GM12878 (cell line): ENCODE measurements around the gene ACVR1. TPM values are rescaled to one million over a fixed set of nuclear protein-coding genes. Genes with fewer than 3 reads are reported as not detected.

Source experiments
- ATAC-seq: fragments of 200-7000 bp; cut with Tn5 transposase; 3 replicates; pipeline ENCODE4 v1.9.1; 2020; ENCODE audit warnings: mild to moderate bottlenecking, moderate library complexity
- BruUV-seq: library from RNA; stranded (reverse); fragments of 400-500 nt; replicated peaks from 2 replicates; lab custom pipeline; 2021; lab: Mats Ljungman, UMichigan
- CTCF ChIA-PET: fragments of 300-600 bp; sonication (Branson Sonifier 250); formaldehyde crosslinking; extraction: SDS; loops from one replicate; lab custom pipeline; 2021; ENCODE audit warnings: inconsistent platforms; lab: Yijun Ruan, JAX
- POLR2A ChIA-PET: fragments of 350-600 bp; formaldehyde crosslinking; extraction: SDS; loops from one replicate; lab custom pipeline; 2021; ENCODE audit warnings: inconsistent platforms; lab: Charles Lee
- RAD21 ChIA-PET: fragments of 300-600 bp; sonication (Branson Sonifier 250); formaldehyde crosslinking; loops from one replicate; lab custom pipeline; 2023; ENCODE audit warnings: antibody characterized with exemption; ENCODE audit not compliant: unreplicated experiment; lab: Charles Lee
- SMC1A ChIA-PET: fragments of 300-600 bp; sonication (Branson Sonifier 250); formaldehyde crosslinking; loops from one replicate; lab custom pipeline; 2023; ENCODE audit not compliant: unreplicated experiment, uncharacterized antibody; lab: Charles Lee
- DNase-seq: peaks from one replicate; pipeline ENCODE4 v3.0.0-alpha.2; 2011; ENCODE audit warnings: low read depth, low spot score
- FAIRE-seq: peaks from 3 replicates; lab custom pipeline; 2011; peaks lifted over from hg19 to GRCh38; lab: Jason Lieb, UNC
- H2AFZ ChIP-seq: 2 replicates; pipeline ENCODE4 v1.6.0; 2011; ENCODE audit warnings: low read depth, low read length, control low read depth; ENCODE audit not compliant: control insufficient read depth
- H3K27ac ChIP-seq: 2 replicates; pipeline ENCODE4 v1.5.1; 2011; ENCODE audit warnings: control low read depth; ENCODE audit not compliant: control insufficient read depth, insufficient read depth
- H3K27me3 ChIP-seq, 2 experiments: replicated peaks in 1 of 2; 2 replicates each; pipeline versions ENCODE4 v1.6.0 to v1.6.1; 2011; ENCODE audit warnings: low read length in 1 of 2; ENCODE audit not compliant: control insufficient read depth in 2 of 2, insufficient read depth in 2 of 2
- H3K36me3 ChIP-seq, 2 experiments: 2 replicates each; pipeline ENCODE4 v1.5.1; 2011; ENCODE audit warnings: low read length in 1 of 2; ENCODE audit not compliant: control insufficient read depth in 2 of 2, insufficient read depth in 2 of 2
- H3K4me1 ChIP-seq: 2 replicates; pipeline ENCODE4 v1.6.1; 2011; ENCODE audit warnings: mild to moderate bottlenecking, low read length, moderate library complexity, mixed read lengths; ENCODE audit not compliant: control insufficient read depth, insufficient read depth
- H3K4me2 ChIP-seq: 2 replicates; pipeline ENCODE4 v1.6.0; 2011; ENCODE audit warnings: control low read depth; ENCODE audit not compliant: control insufficient read depth, insufficient read depth
- H3K4me3 ChIP-seq: fragments of 200-600 bp; sonication (generic); 2 replicates; pipeline ENCODE4 v1.5.1; 2016
- H3K79me2 ChIP-seq: 2 replicates; pipeline ENCODE4 v1.6.0; 2011; ENCODE audit warnings: low read length; ENCODE audit not compliant: control insufficient read depth, insufficient read depth
- H3K9ac ChIP-seq: 2 replicates; pipeline ENCODE4 v1.8.0; 2011; ENCODE audit warnings: low read length, control low read depth, mixed read lengths; ENCODE audit not compliant: control insufficient read depth, insufficient read depth
- H3K9me3 ChIP-seq: replicated peaks from 3 replicates; pipeline ENCODE4 v1.5.1; 2011; ENCODE audit warnings: mild to moderate bottlenecking, low read length; ENCODE audit not compliant: control insufficient read depth, insufficient read depth
- H4K20me1 ChIP-seq: 2 replicates; pipeline ENCODE4 v1.6.0; 2011; ENCODE audit not compliant: control insufficient read depth, insufficient read depth
- BACH1 ChIP-seq: fragments of 450-650 bp; IDR thresholded peaks from 2 replicates; pipeline ENCODE4 v1.6.1; 2017; ENCODE audit warnings: mild to moderate bottlenecking, borderline replicate concordance
- FOXM1 ChIP-seq: IDR thresholded peaks from 2 replicates; pipeline ENCODE4 v1.6.1; 2012; ENCODE audit warnings: low read depth, mild to moderate bottlenecking, inconsistent platforms, low read length, moderate library complexity
- GATAD2B ChIP-seq: fragments of 450-650 bp; conservative IDR thresholded peaks from 2 replicates; pipeline ENCODE4 v1.6.1; 2017; ENCODE audit warnings: low read depth, mild to moderate bottlenecking, moderate library complexity
- IKZF1 ChIP-seq: fragments of 450-650 bp; conservative IDR thresholded peaks from 2 replicates; pipeline ENCODE4 v1.6.1; 2017; ENCODE audit warnings: antibody characterized with exemption, mild to moderate bottlenecking
- JUNB ChIP-seq: IDR thresholded peaks from 2 replicates; pipeline ENCODE4 v1.6.1; 2016; ENCODE audit warnings: antibody characterized with exemption, mild to moderate bottlenecking
- MLLT1 ChIP-seq: fragments of 450-650 bp; IDR thresholded peaks from 2 replicates; pipeline ENCODE4 v1.6.1; 2016; ENCODE audit warnings: mild to moderate bottlenecking
- PKNOX1 ChIP-seq: fragments of 450-650 bp; IDR thresholded peaks from 2 replicates; pipeline ENCODE4 v1.6.1; 2016; ENCODE audit warnings: mild to moderate bottlenecking
- RELA ChIP-seq: fragments of 450-650 bp; IDR thresholded peaks from 2 replicates; pipeline ENCODE4 v1.8.0; 2014; ENCODE audit warnings: borderline replicate concordance; ENCODE audit not compliant: partially characterized antibody
- REST ChIP-seq: IDR thresholded peaks from 2 replicates; pipeline ENCODE4 v1.6.1; 2012; ENCODE audit warnings: mild to moderate bottlenecking, low read depth, low read length
- RUNX3 ChIP-seq: IDR thresholded peaks from 2 replicates; pipeline ENCODE4 v1.6.1; 2012; ENCODE audit warnings: low read length, inconsistent platforms
- SREBF2 ChIP-seq: IDR thresholded peaks from 2 replicates; pipeline ENCODE4 v1.6.1; 2012; ENCODE audit warnings: mild to moderate bottlenecking, low read length
- TCF7 ChIP-seq: IDR thresholded peaks from 2 replicates; pipeline ENCODE4 v1.6.1; 2014; ENCODE audit warnings: antibody characterized with exemption, borderline replicate concordance
- USF2 ChIP-seq: IDR thresholded peaks from 2 replicates; pipeline ENCODE4 v1.6.1; 2011; ENCODE audit warnings: low read depth, low read length, improper control_type of control experiment, borderline replicate concordance
- YY1 ChIP-seq: IDR thresholded peaks from 2 replicates; pipeline ENCODE4 v1.6.1; 2011; ENCODE audit warnings: low read depth, mild to moderate bottlenecking, low read length
- ZBTB4 ChIP-seq: fragments of 450-650 bp; formaldehyde crosslinking; IDR thresholded peaks from 2 replicates; pipeline ENCODE4 v1.4.0; 2022; ENCODE audit warnings: mild to moderate bottlenecking, moderate library complexity
- ZNF622 ChIP-seq: fragments of 450-650 bp; IDR thresholded peaks from 2 replicates; pipeline ENCODE4 v1.6.1; 2017; ENCODE audit warnings: mild to moderate bottlenecking, inconsistent platforms
- WGBS: methylation state at CpG from one replicate; pipeline ENCODE4 v1.1.6; 2016; ENCODE audit warnings: low lambda C conversion rate; ENCODE audit not compliant: insufficient replicate concordance, insufficient coverage; ENCODE audit errors: missing lambda C conversion rate; 5-methylcytosine and 5-hydroxymethylcytosine counted together
- in situ Hi-C: fragments of 300-500 bp; cut with MboI; formaldehyde crosslinking; loops from 9 replicates; pipeline ENCODE4 v1.14.3; 2018; ENCODE audit warnings: mixed read lengths
- intact Hi-C: fragments of 100-400 bp; cut with micrococcal nuclease; formaldehyde crosslinking; loops from one replicate; pipeline ENCODE4 v1.14.2; 2022; ENCODE audit not compliant: unreplicated experiment
- polyA plus RNA-seq, 11 experiments: library from polyadenylated mRNA; depleted of rRNA in 4 of 11; unstranded in 6 of 11; stranded (reverse) in 5 of 11; fragments of >200 nt; fragmentation: Nextera tagmentation in 4 of 11; fragmentation: Illumina TruSeq in 1 of 11; extraction: Ambion mirVana in 4 of 11; extraction: Trizol in 1 of 11; gene quantifications; 1 replicate in 1 of 11; 2 replicates in 10 of 11; pipeline versions ENCODE4 v1.2.1 to v1.2.3, GENCODE V29; 2011 to 2016; ENCODE audit warnings: inconsistent platforms in 2 of 11, missing spikeins in 2 of 11, low read depth in 1 of 11
- total RNA-seq, 4 experiments: library from RNA; depleted of rRNA in 3 of 4; stranded (reverse); fragments of >200 nt in 3 of 4; fragmentation: Illumina TruSeq in 1 of 4; extraction: Trizol in 1 of 4; gene quantifications; 2 replicates each; pipeline versions ENCODE4 v1.2.1 to v1.2.3, GENCODE V29; 2013 to 2021

Gene ACVR1
- total and polyA plus RNA-seq, 10 of the 15 experiments (the other 5 are each of a cell fraction or from before 2014, with no cell fraction given): 0.06 to 0.24 (median 0.14) TPM; not detected in 4

- Histone ChIP-seq H3K4me2 (no peak overlapping the region), H3K79me2 (no peaks in the 10 kb centered on the region), H3K27ac (no peak overlapping the region), H4K20me1 (no peaks in the 10 kb centered on the region), H3K4me3 (no peak overlapping the region), H3K27me3 (no peaks in the 10 kb centered on the region), H3K36me3 (no peaks in the 10 kb centered on the region), H3K9me3 (no peaks in the 10 kb centered on the region; the same call in 2 of the 3 replicates), H3K4me1 (no peaks in the 10 kb centered on the region), H3K9ac (no peak overlapping the region), H2AFZ (no peak overlapping the region)
- 4% methylated on average over 1 of the region's 1 CpG for WGBS
- POLR2A ChIA-PET: no interaction called here
- SMC1A ChIA-PET: no interaction called here
- no peak for FAIRE-seq
- CTCF ChIA-PET: no interaction called here
- RAD21 ChIA-PET: no interaction called here
- ATAC-seq: no peak
- in situ Hi-C loops: no loop called here
- BruUV-seq: no TSS peak
- intact Hi-C loops: no loop called here
- no peak for DNase-seq
- TF ChIP-seq REST: no peak
- TF ChIP-seq JUNB: no peak
- TF ChIP-seq RELA: no peak
- TF ChIP-seq ZBTB4 (CRISPR knock-in tag): no peak
- no peak for TF ChIP-seq IKZF1
- TF ChIP-seq RUNX3: no peak
- no peak for TF ChIP-seq YY1
- TF ChIP-seq USF2: no peak
- no peak for TF ChIP-seq TCF7
- no peak for TF ChIP-seq ZNF622
- no peak for TF ChIP-seq MLLT1
- TF ChIP-seq PKNOX1: no peak
- no peak for TF ChIP-seq GATAD2B
- TF ChIP-seq BACH1: no peak
- no peak for TF ChIP-seq FOXM1
- TF ChIP-seq SREBF2: no peak
Observed at GRCh38 chr2:157699806-157700205, 176.3 kb downstream of the ACVR1 start.
